GM12892 (cell line): ENCODE data around the gene TMEM163.

ENCODE experiments used
- POLR2A ChIP-seq: IDR thresholded peaks from 2 replicates; pipeline ENCODE4 v1.6.1; 2011; ENCODE audit warnings: low read depth, low read length, control low read depth
- POLR2AphosphoS5 ChIP-seq: IDR thresholded peaks from 2 replicates; pipeline ENCODE4 v1.6.1; 2011; ENCODE audit warnings: low read depth, low read length, control low read depth
- TAF1 ChIP-seq: IDR thresholded peaks from 2 replicates; pipeline ENCODE4 v1.6.1; 2011; ENCODE audit warnings: low read depth, mild to moderate bottlenecking, control low read depth, low read length, borderline replicate concordance

- TF ChIP-seq POLR2A (no peak), POLR2AphosphoS5 (no peak), TAF1 (no peak)
These were observed 154.3 kb downstream of the TMEM163 start for GRCh38 chr2:134564549-134564948.
